AG08395 (cell line): ENCODE data around the gene NECTIN2.

ENCODE experiments used
- DNase-seq: peaks from one replicate; pipeline ENCODE4 v3.0.0; 2012; ENCODE audit warnings: mixed read lengths, low spot score

The NECTIN2 gene

GRCh38 chr19:44845612-44846454 is at the start of gene NECTIN2:
Gene NECTIN2 (plus strand): TSS chr19:44846297. CDS start chr19:44846526, 229 bp downstream.
- DNase-seq: peak; percentile 99

- DNase-seq: no peak
Measured at GRCh38 chr19:44796701-44797115, 49.4 kb upstream of the NECTIN2 start.

- no peak for DNase-seq
Measured at GRCh38 chr19:44799627-44800346, 46.3 kb upstream of the NECTIN2 start.

GRCh38 chr19:44800461-44800860 is 45.6 kb upstream of the NECTIN2 start:
- DNase-seq: peak; percentile 92

- no peak for DNase-seq
Measured at GRCh38 chr19:44803442-44804428, 42.4 kb upstream of the NECTIN2 start.

GRCh38 chr19:44806291-44806690 is 39.8 kb upstream of the NECTIN2 start:
- no peak for DNase-seq

- DNase-seq: no peak
Measured at GRCh38 chr19:44807162-44807561, 38.9 kb upstream of the NECTIN2 start.

- peak; percentile 43 for DNase-seq
Measured at GRCh38 chr19:44807652-44808462, 38.2 kb upstream of the NECTIN2 start.

- peak; percentile 95 for DNase-seq
Measured at GRCh38 chr19:44808463-44809371, 37.4 kb upstream of the NECTIN2 start, which contains the start of gene BCAM. Gene BCAM (plus strand): TSS chr19:44809103. CDS start chr19:44809125, 22 bp downstream.

- DNase-seq: no peak
Measured at GRCh38 chr19:44809577-44810233, 36.4 kb upstream of the NECTIN2 start.

GRCh38 chr19:44810234-44811121 is 35.6 kb upstream of the NECTIN2 start:
- no peak for DNase-seq

GRCh38 chr19:44811122-44811419 is 35.0 kb upstream of the NECTIN2 start:
- DNase-seq: no peak

GRCh38 chr19:44812142-44812718 is 33.9 kb upstream of the NECTIN2 start:
- no peak for DNase-seq

- no peak for DNase-seq
Measured at GRCh38 chr19:44813070-44813840, 32.8 kb upstream of the NECTIN2 start.

- DNase-seq: no peak
Measured at GRCh38 chr19:44813841-44814470, 32.1 kb upstream of the NECTIN2 start.

GRCh38 chr19:44814517-44814916 is 31.6 kb upstream of the NECTIN2 start:
- DNase-seq: no peak

- DNase-seq: no peak
Measured at GRCh38 chr19:44816301-44816700, 29.8 kb upstream of the NECTIN2 start.
